HG02981 (cell line): ENCODE results near the gene PPP1R13B.
"Not testable (repeated sequence)": the region's sequence is repeated elsewhere in the genome, so short reads cannot be mapped to it uniquely, and the experiment has no call there.

Source experiments
- ATAC-seq: cut with Tn5 transposase; IDR thresholded peaks from one replicate; pipeline ENCODE4 v1.9.1; 2021; ENCODE audit warnings: mild to moderate bottlenecking, moderate library complexity; ENCODE audit not compliant: unreplicated experiment

The PPP1R13B gene

DNA sequence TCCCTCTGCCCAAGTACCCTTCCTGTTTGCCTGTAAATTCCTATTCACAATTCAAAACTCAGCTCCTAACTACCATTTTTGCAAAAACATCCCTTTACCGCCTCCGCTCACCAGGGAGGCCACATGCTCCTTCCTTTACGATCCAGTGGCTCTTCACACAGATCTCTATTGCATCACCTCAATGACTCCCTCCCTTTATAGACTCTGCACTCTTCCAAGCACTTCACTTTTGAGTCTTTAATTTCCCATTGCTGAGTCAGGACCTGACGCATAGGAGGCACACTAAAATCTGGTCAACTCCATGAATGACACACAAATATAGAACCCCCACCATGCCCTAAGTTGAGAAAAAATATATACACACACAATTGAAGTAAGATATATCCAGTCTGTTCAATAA, 45.9 kb downstream of the PPP1R13B start:
- no peak for ATAC-seq

DNA sequence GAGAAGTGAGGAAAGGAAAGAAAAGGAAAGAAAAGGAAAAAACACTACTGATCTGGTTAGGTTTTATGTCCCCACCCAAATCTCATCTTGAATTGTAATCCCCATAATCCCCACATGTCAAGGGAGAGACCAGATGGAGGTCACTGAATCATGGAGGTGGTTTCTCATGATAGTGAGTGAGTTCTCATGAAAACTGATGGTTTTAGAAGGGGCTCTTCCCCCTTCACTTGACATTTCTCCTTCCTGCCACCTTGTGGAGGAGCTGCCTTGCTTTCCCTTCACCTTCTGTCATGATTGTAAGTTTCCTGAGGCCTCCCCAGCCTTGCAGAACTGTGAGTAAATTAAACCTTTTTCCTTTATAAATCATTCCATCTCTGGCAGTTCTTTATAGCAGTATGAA, 54.2 kb downstream of the PPP1R13B start:
- not testable (repeated sequence) for ATAC-seq

DNA sequence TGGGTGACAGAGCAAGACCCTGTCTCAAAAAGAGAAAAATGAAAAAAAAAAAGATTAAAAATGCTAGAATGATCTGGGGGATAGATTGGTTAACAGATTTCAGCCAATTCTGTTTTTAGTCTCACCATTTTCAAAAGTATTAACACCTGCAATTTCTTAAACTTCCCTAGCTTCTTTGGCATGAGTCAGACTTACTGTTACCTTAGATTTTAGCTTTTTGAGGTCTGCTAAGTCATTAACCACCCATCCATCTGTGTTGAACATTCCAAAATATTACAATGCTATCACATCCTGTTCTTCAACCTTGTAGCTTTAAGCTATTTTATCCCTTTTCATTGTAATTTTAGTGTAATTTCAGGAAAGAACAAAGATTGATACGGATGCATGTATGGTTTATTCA, 59.3 kb downstream of the PPP1R13B start:
- ATAC-seq: no peak

DNA sequence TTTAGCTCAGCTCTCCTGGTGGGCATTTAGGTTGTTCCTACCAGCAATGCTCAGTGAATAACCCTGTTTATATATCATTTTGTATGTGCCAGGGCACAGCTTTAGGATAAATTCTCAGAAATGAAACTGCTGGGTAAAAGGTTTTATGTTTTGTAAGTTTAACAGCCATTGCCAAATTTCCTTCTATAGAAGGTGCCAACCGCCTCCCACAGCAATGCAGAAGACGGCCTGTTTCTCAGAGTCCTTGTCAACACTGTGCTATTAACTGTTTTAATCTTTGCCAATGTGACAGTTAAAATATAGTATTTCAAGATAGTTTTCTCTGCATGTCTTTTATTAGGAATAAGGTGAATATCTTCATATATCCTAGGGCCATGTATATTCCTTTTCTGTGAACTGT, 65.0 kb downstream of the PPP1R13B start:
- ATAC-seq: no peak

DNA sequence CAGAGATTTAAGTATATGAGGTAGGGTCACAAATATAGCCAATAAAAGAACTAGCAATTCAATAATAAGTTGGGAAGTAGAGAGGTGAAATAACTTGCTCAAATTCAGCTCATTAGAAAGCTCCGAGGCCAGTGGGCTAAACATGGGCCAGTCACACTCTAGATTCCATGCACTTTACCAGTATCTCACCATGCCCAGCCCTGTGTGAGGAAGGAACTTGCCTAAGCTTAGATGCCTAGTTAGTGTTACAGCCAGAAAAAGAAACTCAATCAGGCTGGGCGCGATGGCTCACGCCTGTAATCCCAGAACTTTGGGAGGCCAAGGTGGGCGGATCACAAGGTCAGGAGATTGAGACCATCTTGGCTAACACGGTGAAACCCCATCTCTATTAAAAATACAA, 71.1 kb downstream of the PPP1R13B start:
- not testable (repeated sequence) for ATAC-seq

DNA sequence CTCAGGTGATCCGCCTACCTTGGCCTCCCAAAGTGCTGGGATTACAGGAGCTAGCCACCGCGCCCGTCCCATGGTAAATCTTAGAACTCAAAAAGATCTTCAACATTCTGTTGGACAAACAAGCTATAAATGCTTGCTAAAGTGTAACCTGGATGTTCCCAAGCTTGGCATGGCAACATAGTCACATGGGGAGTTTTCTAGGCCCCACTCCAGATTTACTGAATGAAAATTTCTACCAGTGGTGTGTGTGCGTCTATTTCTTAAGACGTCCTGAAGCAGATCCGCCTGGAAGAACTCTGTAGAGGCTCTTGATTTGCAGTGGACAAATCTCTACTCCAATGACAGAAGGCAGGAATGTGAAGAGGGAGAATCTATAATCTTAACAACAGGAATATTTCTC, 71.9 kb downstream of the PPP1R13B start:
- ATAC-seq: no peak

DNA sequence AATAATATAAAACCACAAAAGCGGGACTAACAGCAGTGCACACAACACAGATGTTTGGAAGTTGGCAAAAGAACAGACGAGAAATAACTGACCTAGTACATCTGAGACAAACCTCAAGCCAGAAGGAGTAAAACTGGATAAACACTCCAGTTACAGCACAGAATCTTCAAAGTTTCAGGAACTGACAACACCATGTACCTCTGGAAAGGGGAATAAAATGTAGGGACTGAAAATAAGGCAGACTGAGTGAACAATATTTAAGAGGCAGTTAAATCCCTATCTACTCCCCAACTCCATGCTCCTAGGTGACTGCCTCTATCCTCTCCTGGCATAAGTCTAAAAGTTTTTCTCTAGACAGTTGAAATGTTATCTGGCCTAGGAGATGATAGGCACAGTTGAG, 73.9 kb downstream of the PPP1R13B start:
- ATAC-seq: no peak

DNA sequence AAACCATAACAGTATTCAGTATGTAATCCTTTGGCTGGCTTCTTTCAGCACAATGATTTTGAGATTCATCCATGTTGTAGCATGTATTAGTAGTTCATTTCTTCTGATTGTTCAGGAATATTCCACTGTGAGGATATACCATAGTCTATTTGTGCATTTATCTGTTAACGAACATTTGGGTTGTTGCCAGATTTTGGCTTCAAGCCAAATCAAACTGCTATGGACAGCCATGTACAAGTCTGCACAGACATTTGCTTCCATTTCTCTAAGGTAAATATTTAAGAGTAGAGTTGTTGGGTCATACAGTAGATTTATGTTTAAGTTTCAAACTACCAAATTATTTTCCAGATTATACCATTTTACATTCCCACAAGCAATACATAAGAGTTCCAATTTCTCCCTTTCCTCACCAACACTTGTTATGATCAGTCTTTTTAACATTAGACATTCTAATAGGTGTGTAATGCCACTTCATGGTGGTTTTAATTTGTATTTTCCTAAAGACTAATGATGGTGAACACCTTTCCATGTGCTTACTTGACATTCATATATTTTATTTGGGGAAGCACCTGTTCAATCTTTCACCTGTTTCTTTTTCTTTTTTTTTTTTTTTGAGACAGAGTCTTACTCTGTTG, 75.2 kb downstream of the PPP1R13B start:
- ATAC-seq: no peak

DNA sequence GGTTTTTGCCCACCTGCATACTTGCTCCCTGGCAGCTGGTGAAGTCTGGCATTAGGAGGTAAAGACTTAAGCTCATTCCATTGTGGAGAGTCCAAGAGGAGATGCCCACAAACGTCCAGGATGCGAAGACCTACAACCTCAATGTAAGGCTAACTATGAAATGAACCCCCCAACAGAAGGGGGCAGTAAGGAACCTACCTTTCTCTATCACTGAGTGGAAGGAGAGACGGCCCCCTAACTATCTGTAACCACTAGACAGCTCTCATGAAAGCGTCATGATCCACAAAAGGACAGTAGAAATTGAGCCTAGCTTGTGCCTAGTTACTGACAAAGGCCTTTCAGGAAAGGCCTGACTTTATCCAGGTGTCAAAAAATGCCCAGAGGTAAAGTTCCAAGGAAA, 76.5 kb downstream of the PPP1R13B start:
- no peak for ATAC-seq

DNA sequence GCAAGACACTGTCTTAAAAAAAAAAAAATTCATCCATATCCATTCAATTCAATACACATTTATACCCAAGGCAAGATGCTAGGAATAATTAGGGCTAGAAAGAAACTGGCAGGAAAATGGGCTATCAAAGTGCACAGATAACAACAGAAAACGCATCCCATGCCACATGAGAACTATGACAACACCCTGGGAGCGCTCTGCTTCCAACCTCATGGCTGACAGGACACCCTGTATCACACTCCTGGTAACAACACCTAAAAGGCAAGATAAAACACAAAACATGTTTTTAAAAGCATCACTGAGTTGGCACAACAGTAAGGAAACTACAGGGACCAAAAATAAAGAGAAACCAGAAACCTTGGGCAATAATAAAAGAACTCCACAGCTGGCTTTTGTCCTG, 76.9 kb downstream of the PPP1R13B start:
- ATAC-seq: no peak

DNA sequence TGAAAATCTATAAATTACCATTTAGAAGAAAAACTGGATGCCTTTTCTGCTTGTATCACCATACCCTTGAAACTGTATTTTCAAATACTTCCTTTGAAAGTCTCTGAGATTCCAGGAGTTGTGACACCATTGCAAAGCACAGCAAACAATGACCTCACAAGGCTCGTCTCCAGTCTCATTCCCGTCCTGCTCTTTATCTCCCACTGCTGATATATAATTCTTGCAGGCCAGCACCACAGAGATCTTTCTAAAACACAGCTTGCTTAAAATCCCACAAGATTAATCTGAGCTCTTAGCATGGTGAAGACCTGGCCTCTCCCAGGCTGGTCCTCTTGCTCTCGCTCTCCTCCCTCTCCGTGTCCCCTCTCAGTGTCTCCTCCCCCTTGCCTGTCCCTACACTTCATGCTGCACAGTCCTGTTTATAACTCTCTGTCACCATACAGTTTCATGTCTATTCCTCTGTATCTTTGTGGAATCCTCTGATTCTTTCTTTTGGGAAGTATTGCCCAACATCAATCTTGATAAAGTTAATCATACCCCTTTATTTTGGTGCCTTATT, 80.0 kb downstream of the PPP1R13B start:
- no peak for ATAC-seq

DNA sequence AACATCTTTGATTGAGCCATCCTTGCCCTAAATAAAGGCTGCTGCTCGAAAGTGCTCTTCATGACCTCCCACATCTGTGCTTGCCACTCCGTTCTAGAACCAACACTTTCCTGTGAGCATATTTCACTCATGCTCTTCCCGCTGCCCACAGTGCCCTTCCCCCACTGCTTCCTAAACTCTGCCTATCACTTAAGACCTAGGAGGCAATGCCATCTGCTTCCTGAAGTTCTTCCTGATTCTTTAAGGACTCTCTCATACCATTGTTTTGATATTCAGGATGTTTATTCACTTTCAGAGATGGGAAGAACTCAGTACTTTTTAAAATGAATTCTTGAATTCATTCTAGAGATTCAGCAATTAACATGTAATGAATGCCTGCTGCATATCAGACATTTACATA, 81.8 kb downstream of the PPP1R13B start:
- ATAC-seq: no peak

DNA sequence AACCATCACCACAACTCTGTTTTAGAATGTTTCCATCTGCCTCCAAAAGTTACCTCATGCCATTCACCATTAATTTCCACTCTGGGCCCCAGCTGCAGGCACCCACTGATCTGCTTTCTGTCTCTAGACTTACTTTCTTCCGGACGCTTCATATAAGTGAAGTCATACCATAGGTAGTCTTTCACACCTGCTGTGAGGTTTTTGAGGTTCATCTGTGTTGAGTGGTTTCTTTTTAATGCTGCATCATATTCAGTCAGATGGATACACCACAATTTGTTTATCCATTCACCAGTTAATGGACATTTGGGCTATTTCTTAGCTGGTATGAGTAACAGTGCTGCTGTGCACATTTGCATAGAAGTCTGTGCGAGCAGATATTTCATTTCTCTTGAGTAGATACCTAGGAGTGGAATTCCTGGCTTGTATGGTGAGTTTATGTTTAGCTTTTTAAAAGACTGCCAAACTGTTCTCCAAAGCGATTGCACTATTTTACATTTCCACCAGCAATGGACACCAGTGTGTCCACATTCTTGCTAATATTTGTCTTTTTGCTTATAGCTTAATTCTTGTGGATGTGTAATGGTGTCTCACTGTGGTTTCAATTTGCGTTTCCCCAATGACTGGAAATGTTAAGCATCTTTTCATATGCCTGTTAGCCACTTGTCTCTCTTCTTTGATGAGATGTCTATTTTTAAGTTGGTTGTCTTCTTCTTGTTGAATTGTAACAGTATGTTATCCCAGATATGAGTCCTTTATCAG, 83.5 kb downstream of the PPP1R13B start:
- peak; percentile 83 for ATAC-seq

DNA sequence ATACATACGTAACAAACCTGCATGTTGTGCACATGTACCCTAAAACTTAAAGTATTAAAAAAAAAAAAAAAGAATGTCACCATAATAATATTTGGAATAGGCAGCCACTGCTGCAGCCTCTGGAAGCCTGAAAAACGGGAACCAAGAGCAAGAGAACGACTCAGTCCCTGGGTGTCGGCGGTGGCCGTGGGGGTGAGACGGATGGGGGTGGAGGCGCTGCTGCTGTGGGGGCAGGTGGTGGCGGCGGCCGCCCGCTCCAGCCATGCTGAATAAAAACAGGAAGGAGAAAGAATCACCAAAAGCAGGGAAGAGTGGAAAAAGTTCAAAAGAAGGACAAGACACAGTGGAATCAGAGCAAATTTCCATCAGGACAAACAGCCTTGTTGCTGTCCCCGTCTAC, 84.8 kb downstream of the PPP1R13B start:
- ATAC-seq: no peak

DNA sequence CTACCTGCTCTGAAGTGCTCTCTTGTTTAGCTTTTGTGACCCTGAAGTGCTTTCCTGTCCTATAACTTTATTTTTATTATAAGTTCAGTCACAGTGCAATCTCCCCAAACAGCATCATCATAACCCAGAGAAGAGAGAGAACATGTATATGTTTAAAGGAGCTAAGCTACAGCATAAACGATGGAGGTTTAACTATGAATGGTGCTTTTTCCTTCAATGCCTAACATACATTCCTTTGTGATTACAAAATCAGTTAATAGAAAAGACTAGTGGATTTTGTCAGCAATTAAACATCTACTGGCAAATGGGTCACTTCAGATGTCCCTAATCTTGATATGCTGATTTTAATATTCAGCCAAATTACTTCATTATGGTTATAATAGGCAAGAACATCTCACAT, 85.3 kb downstream of the PPP1R13B start:
- no peak for ATAC-seq

DNA sequence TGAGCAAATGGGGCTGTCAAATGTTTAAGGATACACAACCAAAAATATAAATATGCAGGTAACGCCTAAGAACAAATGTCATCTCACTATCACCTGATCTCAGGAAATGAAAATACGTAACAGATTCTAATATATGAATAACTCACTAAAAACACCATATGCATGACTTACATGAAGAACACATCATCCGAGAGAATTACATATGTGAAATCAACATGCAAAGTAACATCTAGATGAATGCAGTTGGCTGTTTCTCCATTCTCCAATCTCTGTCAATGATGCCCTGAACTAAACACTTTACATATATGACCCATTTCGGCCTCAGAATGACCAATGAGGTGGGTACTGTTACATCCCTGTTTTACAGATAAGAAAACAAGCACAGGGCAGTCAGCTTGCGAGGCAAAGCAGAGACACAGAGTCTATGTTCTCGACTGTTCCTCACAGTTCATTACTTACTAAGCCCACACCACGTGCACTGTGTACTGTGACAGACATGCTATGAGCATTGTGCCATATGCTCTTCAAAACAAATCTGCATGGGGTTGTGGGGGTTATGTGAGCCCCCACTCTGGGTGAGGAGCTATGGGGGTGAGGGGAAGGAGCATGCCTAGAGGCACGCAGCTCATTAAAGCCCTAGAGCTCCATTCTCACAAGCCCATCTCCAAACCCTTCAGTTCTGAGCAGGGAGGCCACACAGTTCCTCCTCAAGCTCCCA, 89.2 kb downstream of the PPP1R13B start:
- no peak for ATAC-seq

DNA sequence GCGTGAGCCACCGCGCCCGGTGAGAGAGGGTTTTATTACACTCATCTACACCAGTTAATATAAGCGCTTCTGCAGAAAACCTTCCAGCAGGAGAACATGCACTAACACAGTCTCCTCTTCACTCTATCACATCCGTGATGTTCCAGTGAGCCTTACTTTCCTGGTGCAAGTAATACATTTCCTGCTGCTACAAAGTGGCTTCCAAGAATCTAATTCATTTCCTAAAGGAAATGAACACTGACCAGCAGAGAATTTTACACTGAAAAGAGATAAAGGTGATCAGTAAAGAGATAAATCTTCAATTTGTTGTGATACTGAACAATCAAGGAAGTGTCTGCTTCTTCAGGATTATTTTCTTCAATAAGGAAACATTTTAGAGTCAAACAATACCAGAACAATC, 92.3 kb downstream of the PPP1R13B start:
- ATAC-seq: no peak

DNA sequence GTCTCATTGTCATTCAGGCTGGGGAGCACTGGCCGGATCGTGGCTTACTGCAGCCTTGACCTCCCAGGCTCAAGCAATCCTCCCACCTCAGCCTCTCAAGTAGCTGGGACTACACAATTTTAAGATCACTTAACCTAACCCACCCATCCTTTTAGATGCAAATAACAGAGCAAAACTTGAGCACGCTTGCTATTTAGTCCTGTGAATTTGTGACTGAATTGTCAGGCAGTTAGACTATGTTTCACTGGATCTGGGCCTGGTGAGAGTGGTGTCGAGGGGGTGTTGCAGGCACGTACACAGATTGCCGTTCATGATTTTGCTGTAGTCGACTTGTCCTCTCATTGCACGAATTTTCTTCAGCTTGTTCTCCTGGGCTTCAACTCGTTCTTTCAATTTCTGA, 93.6 kb downstream of the PPP1R13B start:
- no peak for ATAC-seq

DNA sequence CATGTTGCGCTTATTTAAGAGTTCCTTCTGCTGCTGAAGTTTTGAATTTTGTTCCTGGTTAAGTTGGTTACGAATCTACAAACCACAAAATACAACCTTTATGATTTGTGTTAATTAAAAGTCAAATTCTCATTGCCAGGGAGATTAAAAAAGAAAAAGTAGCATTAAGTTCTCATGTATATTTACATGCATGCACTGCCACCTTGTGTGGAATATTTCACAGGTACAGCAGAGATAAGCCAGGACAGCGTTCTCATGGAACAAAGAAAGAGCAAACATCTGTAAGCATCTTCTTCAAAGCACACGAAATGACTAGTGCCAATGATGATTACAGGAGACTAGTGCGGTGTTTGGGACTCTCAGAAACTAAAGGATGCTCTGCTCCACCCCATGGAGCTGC, 97.5 kb downstream of the PPP1R13B start:
- ATAC-seq: no peak

DNA sequence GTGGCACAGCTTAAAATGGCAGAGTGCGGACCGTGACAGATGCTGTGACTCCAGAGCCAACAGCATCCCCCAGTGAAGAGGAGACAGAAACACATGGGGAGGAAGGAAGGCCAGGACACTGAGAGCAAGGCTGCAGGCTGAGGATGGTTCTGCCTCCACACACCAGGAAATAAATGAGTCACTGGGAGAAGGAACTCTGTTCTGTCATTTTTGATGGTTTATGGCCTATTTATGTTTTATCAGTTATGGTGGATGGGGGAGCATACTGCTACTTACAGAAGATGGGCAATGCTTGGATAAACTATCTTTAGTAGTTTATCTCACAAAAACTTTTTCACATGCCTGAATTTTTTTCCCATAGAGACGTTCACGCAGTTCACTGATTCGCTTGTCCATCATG, 97.9 kb downstream of the PPP1R13B start:
- ATAC-seq: no peak

DNA sequence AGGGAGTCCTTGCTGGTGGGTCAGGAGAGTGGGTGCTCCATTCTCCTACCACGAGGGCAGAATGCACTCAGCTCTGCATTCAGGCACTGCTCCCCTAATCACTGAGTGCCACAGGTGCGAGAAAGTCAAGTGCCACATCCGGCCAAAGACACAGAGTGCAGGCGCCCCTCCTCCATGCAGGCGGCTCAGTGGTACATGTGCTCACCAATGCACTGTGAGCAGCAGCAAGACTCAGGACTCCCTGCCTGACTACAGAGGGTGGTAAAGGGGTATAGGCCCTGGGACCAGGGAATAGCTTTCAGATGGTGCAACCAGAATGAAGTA, 98.9 kb downstream of the PPP1R13B start:
- no peak for ATAC-seq

DNA sequence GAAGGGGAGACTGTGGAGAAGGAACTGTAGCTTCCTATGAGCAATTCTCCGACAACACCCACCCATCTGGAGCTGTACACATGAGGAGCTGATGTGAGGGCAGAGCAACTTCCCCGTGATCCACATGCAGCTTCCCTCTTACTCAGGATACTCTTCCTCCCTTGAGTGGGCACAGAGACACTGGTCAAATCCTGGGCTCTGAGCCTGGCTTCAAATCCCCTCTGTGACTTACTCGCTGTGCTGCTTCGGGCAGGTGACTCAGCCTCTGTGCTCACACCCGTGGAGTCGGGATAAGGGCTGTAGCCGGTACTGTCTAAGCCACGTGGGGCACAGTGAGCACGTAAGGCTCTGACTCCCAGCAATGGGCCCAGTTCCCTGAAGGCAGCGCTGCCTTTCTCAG, 100.7 kb downstream of the PPP1R13B start:
- no peak for ATAC-seq
